Esophagus squamous epithelium (tissue), 5 donors: ENCODE results near the gene FAM236B. TPM values are rescaled to one million over a fixed set of nuclear protein-coding genes. Genes with fewer than 3 reads are reported as not detected.
"Not testable (repeated sequence)": the region's sequence is repeated elsewhere in the genome, so short reads cannot be mapped to it uniquely, and the experiment has no call there.

Experiments
- DNase-seq: peaks from one replicate; lab custom pipeline; 2025; lab: John Stamatoyannopoulos, UW
- H3K27ac ChIP-seq, 4 donors: fragments of 200-600 bp; sonication (generic); one replicate each; pipeline ENCODE4 v1.5.1; 2016 to 2019; ENCODE audit warnings: mild to moderate bottlenecking in 1 of 4
- H3K27me3 ChIP-seq, 4 donors: fragments of 200-600 bp; sonication (generic); 1 replicate in 3 of 4; 2 replicates in 1 of 4; pipeline versions ENCODE4 v1.5.1 to v1.6.0; 2017 to 2021; ENCODE audit warnings: antibody characterized with exemption in 1 of 4
- H3K36me3 ChIP-seq, 3 donors: fragments of 200-600 bp; sonication (generic); one replicate each; pipeline ENCODE4 v1.5.1; 2016 to 2019
- H3K4me1 ChIP-seq, 3 donors: fragments of 200-600 bp; sonication (generic); one replicate each; pipeline ENCODE4 v1.5.1; 2017 to 2019
- H3K4me3 ChIP-seq, 4 donors: fragments of 200-600 bp; sonication (generic); 1 replicate in 3 of 4; 2 replicates in 1 of 4; pipeline ENCODE4 v1.5.1; 2016 to 2019; ENCODE audit warnings: mild to moderate bottlenecking in 2 of 4, moderate library complexity in 1 of 4
- H3K9me3 ChIP-seq, 3 donors: fragments of 200-600 bp; sonication (generic); one replicate each; pipeline ENCODE4 v1.5.1; 2016 to 2019
- CTCF ChIP-seq, 6 experiments: fragments of 450-650 bp in 4 of 6; fragments of 200-600 bp in 2 of 6; sonication (generic) in 2 of 6; IDR thresholded peaks; one replicate each; pipeline ENCODE4 v1.5.1; 2016 to 2019; ENCODE audit warnings: antibody characterized with exemption in 6 of 6, mild to moderate bottlenecking in 4 of 6, moderate library complexity in 4 of 6
- POLR2A ChIP-seq, 4 donors: fragments of 450-650 bp; IDR thresholded peaks; one replicate each; pipeline ENCODE4 v1.6.1; 2017; ENCODE audit warnings: antibody characterized with exemption in 4 of 4, mild to moderate bottlenecking in 4 of 4, moderate library complexity in 3 of 4
- WGBS, 2 donors: methylation state at CpG; one replicate each; pipeline ENCODE4 v1.1.5; 2018; 5-methylcytosine and 5-hydroxymethylcytosine counted together
- intact Hi-C: fragments of 100-400 bp; cut with DNase I; formaldehyde crosslinking; loops from one replicate; pipeline ENCODE4 v1.15.0; 2022
- small RNA-seq, 4 donors: library from RNA; depleted of rRNA; stranded (forward); fragments of <200 nt; gene quantifications; one replicate each; pipeline ENCODE3, GENCODE V24; 2016
- total RNA-seq, 4 donors: library from RNA; depleted of rRNA; stranded (reverse); fragments of >200 nt; gene quantifications; one replicate each; pipeline ENCODE4 v1.1.0, GENCODE V29; 2016
- donor health status: DM: yes; HTN: yes; CAD: no.

Gene FAM236B
- total RNA-seq, 4 donors from 2014 or later, result not detected

GRCh38 chrX:72735561-72735960 is 46.9 kb downstream of the FAM236B start:
- H3K36me3 ChIP-seq, result no peaks in the 10 kb centered on the region
- H3K27me3 ChIP-seq, result no peaks in the 10 kb centered on the region
- DNase-seq, result no peak
- H3K27ac ChIP-seq, result no peak overlapping the region
- intact Hi-C loops, result no loop called here
- H3K4me1 ChIP-seq, result no peaks in the 10 kb centered on the region
- no peak overlapping the region for H3K4me3 ChIP-seq
- WGBS, 2 donors, result 75 to 80% methylated on average over 1 of the region's 1 CpG
- H3K9me3 ChIP-seq, result no peaks in the 10 kb centered on the region
- TF ChIP-seq POLR2A (IDR thresholded peaks at IDR 0.05) (no peak), CTCF (IDR thresholded peaks at IDR 0.05) (no peak)

- DNase-seq, H3K27ac ChIP-seq, H3K4me1 ChIP-seq, H3K27me3 ChIP-seq, H3K4me3 ChIP-seq, H3K9me3 ChIP-seq, H3K36me3 ChIP-seq, intact Hi-C loops: not testable (repeated sequence)
- 63 to 65% methylated on average over 8 of the region's 8 CpGs for WGBS, 2 donors
These were observed 48.8 kb downstream of the FAM236B start for GRCh38 chrX:72733636-72734035.

Small RNA genes lying within 50 kb of the gene (small RNA-seq; reads per million reads assigned to genes)
- 0 reads per million in 4 donors for gene RNU1-112P

Other genes starting within 250 kb of the FAM236B start
- gene HDAC8, start 209.8 kb downstream of the FAM236B start, total RNA-seq, result 10 to 100 TPM; 16.8 to 26.9 (median 18.0) TPM
- 10 to 100 TPM in 1 of 4 donors, 1 to 10 TPM in 3; 5.6 to 10.3 (median 7.2) TPM for gene PHKA1, start 68.4 kb downstream of the FAM236B start, total RNA-seq
- not detected for gene DMRTC1B, start 5.8 kb downstream of the FAM236B start, total RNA-seq
- gene FAM236D, start 25.6 kb upstream of the FAM236B start, total RNA-seq, result not detected
- gene FAM236C, start 130.0 kb upstream of the FAM236B start, total RNA-seq, result not detected
- gene FAM236A, start 155.5 kb upstream of the FAM236B start, total RNA-seq, result not detected
- gene DMRTC1, start 161.2 kb upstream of the FAM236B start, total RNA-seq, result not detected
- not detected for gene PABPC1L2B, start 220.3 kb upstream of the FAM236B start, total RNA-seq